ENCODE data around the gene SBF2. TPM values are rescaled to one million over a fixed set of nuclear protein-coding genes. Genes with fewer than 3 reads are reported as not detected.
A peak's percentile ranks its signal among the peaks of the same experiment; 100 is the strongest.

Gene SBF2
- total RNA-seq, 1 donor, result 61.2 TPM

GRCh38 chr11:10162222-10162621 lies 131.8 kb downstream of the SBF2 start:
- H3K27me3 ChIP-seq (ENCODE audit: insufficient read depth, low read length), result no peaks in the 10 kb centered on the region
- no peaks in the 10 kb centered on the region for H3K9me3 ChIP-seq (ENCODE audit: low read depth, low read length)
- no peaks in the 10 kb centered on the region for H3K36me3 ChIP-seq (ENCODE audit: insufficient read depth, low read length)
- peaks cover 9% of the 10 kb centered on the region for H3K4me1 ChIP-seq (ENCODE audit: insufficient read depth, low read length)
- DNase-seq (ENCODE audit: insufficient read length, low spot score, missing footprints), result no peak
- H2AFZ ChIP-seq (ENCODE audit: low read length), result no peak overlapping the region
- H3K79me2 ChIP-seq (ENCODE audit: insufficient read depth, low read length), result peaks cover 43% of the 10 kb centered on the region
- TF ChIP-seq, protein P1, sequence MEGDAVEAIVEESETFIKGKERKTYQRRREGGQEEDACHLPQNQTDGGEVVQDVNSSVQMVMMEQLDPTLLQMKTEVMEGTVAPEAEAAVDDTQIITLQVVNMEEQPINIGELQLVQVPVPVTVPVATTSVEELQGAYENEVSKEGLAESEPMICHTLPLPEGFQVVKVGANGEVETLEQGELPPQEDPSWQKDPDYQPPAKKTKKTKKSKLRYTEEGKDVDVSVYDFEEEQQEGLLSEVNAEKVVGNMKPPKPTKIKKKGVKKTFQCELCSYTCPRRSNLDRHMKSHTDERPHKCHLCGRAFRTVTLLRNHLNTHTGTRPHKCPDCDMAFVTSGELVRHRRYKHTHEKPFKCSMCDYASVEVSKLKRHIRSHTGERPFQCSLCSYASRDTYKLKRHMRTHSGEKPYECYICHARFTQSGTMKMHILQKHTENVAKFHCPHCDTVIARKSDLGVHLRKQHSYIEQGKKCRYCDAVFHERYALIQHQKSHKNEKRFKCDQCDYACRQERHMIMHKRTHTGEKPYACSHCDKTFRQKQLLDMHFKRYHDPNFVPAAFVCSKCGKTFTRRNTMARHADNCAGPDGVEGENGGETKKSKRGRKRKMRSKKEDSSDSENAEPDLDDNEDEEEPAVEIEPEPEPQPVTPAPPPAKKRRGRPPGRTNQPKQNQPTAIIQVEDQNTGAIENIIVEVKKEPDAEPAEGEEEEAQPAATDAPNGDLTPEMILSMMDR (IDR thresholded peaks at IDR 0.05; ENCODE audit: extremely low read depth, low read depth, low read length), result no peak
- peaks cover 7% of the 10 kb centered on the region for H4K20me1 ChIP-seq (ENCODE audit: insufficient read depth, low read length)
- no peak overlapping the region for H3K4me3 ChIP-seq (ENCODE audit: insufficient read depth, low read length)
- H3K4me2 ChIP-seq (ENCODE audit: insufficient read depth, low read length), result no peak overlapping the region
- H3K27ac ChIP-seq (ENCODE audit: low read depth, low read length), result no peak overlapping the region

DNA sequence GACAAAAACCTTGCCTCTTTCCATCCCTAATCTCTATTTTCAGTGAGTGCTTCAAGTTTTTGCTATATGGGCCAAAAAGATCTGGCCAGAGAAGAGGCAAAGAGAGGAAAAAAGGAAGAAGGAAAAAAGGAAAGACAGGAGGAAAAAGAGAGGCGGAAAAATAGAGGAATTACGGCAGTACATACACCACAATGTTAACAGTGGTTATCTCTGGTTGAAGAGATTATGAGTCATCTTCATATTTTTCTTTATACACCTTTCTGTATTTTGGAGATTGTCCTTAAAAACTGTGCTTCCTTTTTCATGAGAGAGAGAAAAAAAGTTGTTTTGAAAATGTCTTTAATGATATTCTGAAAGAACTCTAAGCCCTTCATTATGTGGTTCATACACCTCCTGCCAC lies 133.7 kb downstream of the SBF2 start:
- Histone ChIP-seq H4K20me1 (ENCODE audit: insufficient read depth, low read length) (peaks cover 12% of the 10 kb centered on the region), H3K79me2 (ENCODE audit: insufficient read depth, low read length) (peaks cover 56% of the 10 kb centered on the region), H3K4me1 (ENCODE audit: insufficient read depth, low read length) (peaks cover 9% of the 10 kb centered on the region), H3K27me3 (ENCODE audit: insufficient read depth, low read length) (no peaks in the 10 kb centered on the region), H3K27ac (ENCODE audit: low read depth, low read length) (no peak overlapping the region), H3K4me3 (ENCODE audit: insufficient read depth, low read length) (no peak overlapping the region), H3K9me3 (ENCODE audit: low read depth, low read length) (no peaks in the 10 kb centered on the region), H2AFZ (ENCODE audit: low read length) (no peak overlapping the region), H3K4me2 (ENCODE audit: insufficient read depth, low read length) (no peak overlapping the region), H3K36me3 (ENCODE audit: insufficient read depth, low read length) (no peaks in the 10 kb centered on the region)
- TF ChIP-seq, protein P1 (IDR thresholded peaks at IDR 0.05; ENCODE audit: extremely low read depth, low read depth, low read length), result no peak
- no peak for DNase-seq (ENCODE audit: insufficient read length, low spot score, missing footprints)

DNA sequence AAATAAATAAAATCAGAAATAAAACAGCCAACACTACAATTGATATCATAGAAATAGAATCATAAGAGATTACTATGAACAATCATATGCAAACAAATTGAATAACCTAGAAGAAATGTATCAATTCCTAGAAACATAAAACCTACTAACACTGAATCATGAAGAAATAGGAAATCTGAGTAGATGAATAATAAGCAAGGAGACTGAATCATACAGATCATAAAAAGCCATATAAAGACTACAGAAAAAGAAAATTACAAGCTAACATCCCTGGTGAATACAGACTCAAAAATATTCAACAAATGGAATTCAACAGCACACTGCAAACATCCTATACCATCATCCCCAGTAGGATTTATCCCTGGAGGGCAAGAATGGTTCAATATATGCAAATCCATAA lies 135.6 kb downstream of the SBF2 start:
- no peaks in the 10 kb centered on the region for H3K9me3 ChIP-seq (ENCODE audit: low read depth, low read length)
- H3K4me2 ChIP-seq (ENCODE audit: insufficient read depth, low read length), result no peak overlapping the region
- no peak overlapping the region for H3K4me3 ChIP-seq (ENCODE audit: insufficient read depth, low read length)
- H3K27ac ChIP-seq (ENCODE audit: low read depth, low read length), result peak overlapping the region; percentile 12
- no peaks in the 10 kb centered on the region for H3K27me3 ChIP-seq (ENCODE audit: insufficient read depth, low read length)
- peak; percentile 68 for DNase-seq (ENCODE audit: insufficient read length, low spot score, missing footprints)
- TF ChIP-seq, protein P1 (IDR thresholded peaks at IDR 0.05; ENCODE audit: extremely low read depth, low read depth, low read length), result no peak
- no peak overlapping the region for H2AFZ ChIP-seq (ENCODE audit: low read length)
- peaks cover 45% of the 10 kb centered on the region for H3K79me2 ChIP-seq (ENCODE audit: insufficient read depth, low read length)
- H4K20me1 ChIP-seq (ENCODE audit: insufficient read depth, low read length), result peaks cover 12% of the 10 kb centered on the region
- peaks cover 9% of the 10 kb centered on the region for H3K4me1 ChIP-seq (ENCODE audit: insufficient read depth, low read length)
- no peaks in the 10 kb centered on the region for H3K36me3 ChIP-seq (ENCODE audit: insufficient read depth, low read length)

DNA sequence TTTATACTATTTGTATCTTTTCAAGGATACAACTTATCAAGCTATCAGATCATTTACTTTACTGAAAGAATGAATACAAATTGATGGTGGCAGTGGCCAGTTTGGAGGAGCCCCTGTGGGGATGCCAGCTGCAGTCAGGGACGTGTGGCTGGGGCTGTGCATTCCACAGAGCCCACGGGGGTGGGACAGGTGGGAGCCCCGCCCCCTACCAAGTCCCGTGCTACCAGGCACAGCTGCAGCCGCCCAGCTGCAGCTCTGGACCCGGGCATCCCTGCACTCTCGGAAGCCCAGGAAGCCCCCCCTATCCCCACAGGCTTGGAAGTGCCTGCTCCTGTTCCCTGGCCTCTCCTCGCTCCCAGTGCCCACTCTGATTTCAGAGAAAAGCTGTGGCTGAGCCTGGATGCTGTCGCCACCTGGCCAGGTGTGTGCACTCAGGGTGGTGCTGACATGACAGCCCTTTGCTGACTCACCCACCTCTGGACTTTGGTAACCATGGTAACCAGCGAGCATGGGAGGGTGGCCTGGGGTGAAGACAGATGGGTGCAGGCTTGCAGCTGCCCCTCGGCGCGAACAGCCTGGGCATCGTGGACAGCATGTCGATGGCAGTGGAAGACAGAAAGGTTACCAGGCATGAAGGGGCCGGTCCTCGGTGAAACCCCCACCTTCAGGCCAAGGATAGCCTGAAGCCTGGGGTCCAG lies 138.1 kb downstream of the SBF2 start:
- no peak overlapping the region for H2AFZ ChIP-seq (ENCODE audit: low read length)
- H3K27me3 ChIP-seq (ENCODE audit: insufficient read depth, low read length), result no peaks in the 10 kb centered on the region
- DNase-seq (ENCODE audit: insufficient read length, low spot score, missing footprints), result no peak
- no peaks in the 10 kb centered on the region for H3K9me3 ChIP-seq (ENCODE audit: low read depth, low read length)
- no peak overlapping the region for H3K4me2 ChIP-seq (ENCODE audit: insufficient read depth, low read length)
- TF ChIP-seq, protein P1 (IDR thresholded peaks at IDR 0.05; ENCODE audit: extremely low read depth, low read depth, low read length), result no peak
- peaks cover 4% of the 10 kb centered on the region for H3K4me1 ChIP-seq (ENCODE audit: insufficient read depth, low read length)
- peaks cover 5% of the 10 kb centered on the region for H4K20me1 ChIP-seq (ENCODE audit: insufficient read depth, low read length)
- no peak overlapping the region for H3K4me3 ChIP-seq (ENCODE audit: insufficient read depth, low read length)
- peaks cover 37% of the 10 kb centered on the region for H3K79me2 ChIP-seq (ENCODE audit: insufficient read depth, low read length)
- no peaks in the 10 kb centered on the region for H3K36me3 ChIP-seq (ENCODE audit: insufficient read depth, low read length)
- H3K27ac ChIP-seq (ENCODE audit: low read depth, low read length), result no peak overlapping the region

Measured in osteoblast (primary cell).